Tibial nerve (tissue), 3 donors: Measurements from ENCODE around the gene BEX5.

ENCODE experiments used
- CTCF ChIP-seq, 5 experiments: fragments of 200-600 bp in 3 of 5; fragments of 450-650 bp in 2 of 5; sonication (generic) in 3 of 5; IDR thresholded peaks; one replicate each; pipeline ENCODE4 v1.5.1; 2016 to 2019; ENCODE audit warnings: antibody characterized with exemption in 5 of 5, mild to moderate bottlenecking in 3 of 5, moderate library complexity in 2 of 5
- POLR2A ChIP-seq, 2 donors: fragments of 450-650 bp; IDR thresholded peaks; one replicate each; pipeline ENCODE4 v1.6.1; 2017; ENCODE audit warnings: antibody characterized with exemption in 2 of 2, mild to moderate bottlenecking in 2 of 2, moderate library complexity in 2 of 2

GRCh38 chrX:102129473-102129872 lies 26.3 kb downstream of the BEX5 start:
- TF ChIP-seq CTCF (IDR thresholded peaks at IDR 0.05) (peak in 1 of 5 experiments; percentile 23), POLR2A (IDR thresholded peaks at IDR 0.05) (no peak)
